Stimulated activated CD4-positive, alpha-beta T cell treated with anti-CD3 and anti-CD28 coated beads, Interleukin-15, amount 100 ng/mL, for 24 hours (primary cell): ENCODE results near the gene AVEN.
"Not testable (repeated sequence)": the region's sequence is repeated elsewhere in the genome, so short reads cannot be mapped to it uniquely, and the experiment has no call there.

Experiments used
- DNase-seq: peaks from one replicate; pipeline ENCODE4 v3.0.0-alpha.2; 2020

Gene AVEN

GRCh38 chr15:34038871-34039789 lies at the start of gene AVEN:
Gene AVEN (minus strand): TSS chr15:34039204. CDS start chr15:34039046, 158 bp downstream.
- peak; percentile 74 for DNase-seq

- no peak for DNase-seq
Measured at GRCh38 chr15:34085746-34086145, 46.7 kb upstream of the AVEN start.

- no peak for DNase-seq
Measured at GRCh38 chr15:34084086-34084485, 45.1 kb upstream of the AVEN start.

- DNase-seq = no peak
Measured at GRCh38 chr15:34079904-34080303, 40.9 kb upstream of the AVEN start.

GRCh38 chr15:34078900-34079299 lies 39.9 kb upstream of the AVEN start:
- DNase-seq = no peak

- DNase-seq = no peak
Measured at GRCh38 chr15:34076785-34077184, 37.8 kb upstream of the AVEN start.

- no peak for DNase-seq
Measured at GRCh38 chr15:34070003-34070402, 31.0 kb upstream of the AVEN start.

- no peak for DNase-seq
Measured at GRCh38 chr15:34065941-34066340, 26.9 kb upstream of the AVEN start.

GRCh38 chr15:34065261-34065660 lies 26.3 kb upstream of the AVEN start:
- no peak for DNase-seq

GRCh38 chr15:34064438-34064837 lies 25.4 kb upstream of the AVEN start:
- no peak for DNase-seq

- no peak for DNase-seq
Measured at GRCh38 chr15:34059946-34060345, 20.9 kb upstream of the AVEN start.

- DNase-seq = no peak
Measured at GRCh38 chr15:34059476-34059875, 20.5 kb upstream of the AVEN start.

GRCh38 chr15:34056911-34057310 lies 17.9 kb upstream of the AVEN start:
- no peak for DNase-seq

GRCh38 chr15:34055868-34056595 lies 17.0 kb upstream of the AVEN start:
- no peak for DNase-seq

- no peak for DNase-seq
Measured at GRCh38 chr15:34054081-34054707, 15.2 kb upstream of the AVEN start.

GRCh38 chr15:34050385-34050784 lies 11.4 kb upstream of the AVEN start:
- DNase-seq = not testable (repeated sequence)

GRCh38 chr15:34049112-34049511 lies 10.1 kb upstream of the AVEN start:
- DNase-seq = no peak

- DNase-seq = no peak
Measured at GRCh38 chr15:34047893-34048775, 9.1 kb upstream of the AVEN start.

- no peak for DNase-seq
Measured at GRCh38 chr15:34046471-34047145, 7.6 kb upstream of the AVEN start.

GRCh38 chr15:34043813-34044212 lies 4.8 kb upstream of the AVEN start:
- no peak for DNase-seq

- DNase-seq = no peak
Measured at GRCh38 chr15:34043391-34043790, 4.4 kb upstream of the AVEN start.

- DNase-seq = no peak
Measured at GRCh38 chr15:34039790-34040113, 748 bp upstream of the AVEN start.
